Erythroblast (primary cell): Measurements from ENCODE around the gene KRT83.

ENCODE experiments used
- GATA1 ChIP-seq: IDR thresholded peaks from 2 replicates; pipeline ENCODE4 v1.6.1; 2011; ENCODE audit warnings: low read depth, mild to moderate bottlenecking, control low read depth, low read length, moderate library complexity
- POLR2A ChIP-seq: IDR thresholded peaks from 2 replicates; pipeline ENCODE4 v1.6.1; 2011; ENCODE audit warnings: mild to moderate bottlenecking, low read length

GRCh38 chr12:52356031-52356761 is 35.0 kb upstream of the KRT83 start:
- TF ChIP-seq POLR2A (no peak), GATA1 (no peak)
